Prostate gland (tissue), 2 donors: ENCODE results near the gene AATK.

Experiments used
- POLR2AphosphoS5 ChIP-seq: sonication (generic); formaldehyde crosslinking; IDR thresholded peaks from one replicate; pipeline ENCODE4 v1.6.1; 2017; ENCODE audit warnings: antibody characterized with exemption
- TF ChIP-seq, protein P1 (sequence below), 4 experiments: fragments of 200-600 bp in 2 of 4; fragments of 450-650 bp in 2 of 4; sonication (generic) in 2 of 4; IDR thresholded peaks; 1 replicate in 3 of 4; 2 replicates in 1 of 4; pipeline ENCODE4 v1.5.1; 2016 to 2019; ENCODE audit warnings: antibody characterized with exemption in 4 of 4, mild to moderate bottlenecking in 2 of 4, moderate library complexity in 2 of 4

GRCh38 chr17:81183316-81183715, 17.3 kb upstream of the AATK start:
- TF ChIP-seq, protein P1, sequence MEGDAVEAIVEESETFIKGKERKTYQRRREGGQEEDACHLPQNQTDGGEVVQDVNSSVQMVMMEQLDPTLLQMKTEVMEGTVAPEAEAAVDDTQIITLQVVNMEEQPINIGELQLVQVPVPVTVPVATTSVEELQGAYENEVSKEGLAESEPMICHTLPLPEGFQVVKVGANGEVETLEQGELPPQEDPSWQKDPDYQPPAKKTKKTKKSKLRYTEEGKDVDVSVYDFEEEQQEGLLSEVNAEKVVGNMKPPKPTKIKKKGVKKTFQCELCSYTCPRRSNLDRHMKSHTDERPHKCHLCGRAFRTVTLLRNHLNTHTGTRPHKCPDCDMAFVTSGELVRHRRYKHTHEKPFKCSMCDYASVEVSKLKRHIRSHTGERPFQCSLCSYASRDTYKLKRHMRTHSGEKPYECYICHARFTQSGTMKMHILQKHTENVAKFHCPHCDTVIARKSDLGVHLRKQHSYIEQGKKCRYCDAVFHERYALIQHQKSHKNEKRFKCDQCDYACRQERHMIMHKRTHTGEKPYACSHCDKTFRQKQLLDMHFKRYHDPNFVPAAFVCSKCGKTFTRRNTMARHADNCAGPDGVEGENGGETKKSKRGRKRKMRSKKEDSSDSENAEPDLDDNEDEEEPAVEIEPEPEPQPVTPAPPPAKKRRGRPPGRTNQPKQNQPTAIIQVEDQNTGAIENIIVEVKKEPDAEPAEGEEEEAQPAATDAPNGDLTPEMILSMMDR (IDR thresholded peaks at IDR 0.05): no peak
- TF ChIP-seq POLR2AphosphoS5: no peak
